Endothelial cell of umbilical vein (primary cell): ENCODE measurements around the gene MED27. TPM values are rescaled to one million over a fixed set of nuclear protein-coding genes. Genes with fewer than 3 reads are reported as not detected.

Experiments
- BruUV-seq: library from RNA; stranded (reverse); fragments of 400-500 nt; replicated peaks from 2 replicates; lab custom pipeline; 2021; lab: Mats Ljungman, UMichigan
- CTCF ChIA-PET: fragments of 300-600, 350-600 bp; sonication (Branson Sonifier 250); formaldehyde crosslinking; loops from one replicate; lab custom pipeline; 2021; ENCODE audit warnings: antibody characterized with exemption, inconsistent platforms; lab: Charles Lee
- POLR2A ChIA-PET: fragments of 300-600, 350-600 bp; sonication (Branson Sonifier 250); formaldehyde crosslinking; loops from one replicate; lab custom pipeline; 2021; ENCODE audit warnings: antibody characterized with exemption, inconsistent platforms; lab: Charles Lee
- DNase-seq: peaks from one replicate; pipeline ENCODE4 v3.0.0-alpha.2; 2011; ENCODE audit warnings: low read depth, low spot score
- FAIRE-seq: peaks from 2 replicates; lab custom pipeline; 2011; peaks lifted over from hg19 to GRCh38; lab: Jason Lieb, UNC
- H2AFZ ChIP-seq: 2 replicates; pipeline ENCODE4 v1.6.0; 2012; ENCODE audit warnings: low read depth, low read length, control low read depth, inconsistent platforms
- H3K27ac ChIP-seq: 2 replicates; pipeline ENCODE4 v1.5.1; 2011; ENCODE audit warnings: low read depth, mild to moderate bottlenecking, control low read depth, low read length, moderate library complexity; ENCODE audit not compliant: insufficient read depth
- H3K27me3 ChIP-seq, 2 experiments: 2 replicates each; pipeline versions ENCODE4 v1.6.0 to v1.6.1; 2011; ENCODE audit warnings: low read length in 2 of 2, mixed read lengths in 1 of 2; ENCODE audit not compliant: control insufficient read depth in 2 of 2, insufficient read depth in 2 of 2
- H3K36me3 ChIP-seq, 2 experiments: 2 replicates in 1 of 2; 3 replicates in 1 of 2; pipeline ENCODE4 v1.5.1; 2011; ENCODE audit warnings: low read length in 2 of 2, mild to moderate bottlenecking in 1 of 2, moderate library complexity in 1 of 2; ENCODE audit not compliant: control insufficient read depth in 2 of 2, insufficient read depth in 2 of 2; ENCODE audit errors: extremely low read depth in 1 of 2
- H3K4me1 ChIP-seq: 3 replicates; pipeline ENCODE4 v1.5.1; 2011; ENCODE audit warnings: mild to moderate bottlenecking, low read length; ENCODE audit not compliant: control insufficient read depth, insufficient read depth; ENCODE audit errors: extremely low read depth
- H3K4me2 ChIP-seq: 2 replicates; pipeline ENCODE4 v1.6.1; 2011; ENCODE audit warnings: low read length, control low read depth, mixed read lengths; ENCODE audit not compliant: insufficient read depth
- H3K4me3 ChIP-seq, 3 experiments: fragments of 200-600 bp in 1 of 3; sonication (generic), shearing (Covaris generic) in 1 of 3; replicated peaks in 1 of 3; 2 replicates each; pipeline ENCODE4 v1.5.1; 2011 to 2016; ENCODE audit warnings: control low read depth in 3 of 3, low read length in 3 of 3, mild to moderate bottlenecking in 2 of 3, inconsistent platforms in 1 of 3, low read depth in 1 of 3, moderate library complexity in 1 of 3; ENCODE audit not compliant: insufficient read depth in 1 of 3
- H3K79me2 ChIP-seq: 2 replicates; pipeline ENCODE4 v1.6.0; 2012; ENCODE audit warnings: low read length, inconsistent platforms; ENCODE audit not compliant: control insufficient read depth, insufficient read depth
- H3K9ac ChIP-seq: replicated peaks from 2 replicates; pipeline ENCODE3; 2011; ENCODE audit warnings: low read length, control low read depth; ENCODE audit not compliant: insufficient read depth; ENCODE audit errors: extremely low read depth
- H3K9me1 ChIP-seq: replicated peaks from 3 replicates; pipeline ENCODE4 v1.6.0; 2011; ENCODE audit warnings: mild to moderate bottlenecking, low read length; ENCODE audit not compliant: control insufficient read depth, insufficient read depth; ENCODE audit errors: extremely low read depth
- H3K9me3 ChIP-seq: replicated peaks from 2 replicates; pipeline ENCODE4 v1.5.1; 2012; ENCODE audit warnings: low read length, inconsistent platforms; ENCODE audit not compliant: control insufficient read depth, insufficient read depth
- H4K20me1 ChIP-seq: replicated peaks from 2 replicates; pipeline ENCODE3; 2011; ENCODE audit warnings: mild to moderate bottlenecking, low read length; ENCODE audit not compliant: control insufficient read depth, insufficient read depth; ENCODE audit errors: extremely low read depth
- EZH2 ChIP-seq: IDR thresholded peaks from 2 replicates; pipeline ENCODE4 v1.6.1; 2012; ENCODE audit warnings: borderline replicate concordance, low read depth, mild to moderate bottlenecking, moderate library complexity, low read length, inconsistent platforms; ENCODE audit not compliant: severe bottlenecking
- FOS ChIP-seq: IDR thresholded peaks from 2 replicates; pipeline ENCODE4 v1.6.1; 2011; ENCODE audit warnings: mild to moderate bottlenecking, low read length, moderate library complexity, borderline replicate concordance; ENCODE audit not compliant: insufficient read depth
- GATA2 ChIP-seq: IDR thresholded peaks from 2 replicates; pipeline ENCODE4 v1.7.0; 2011; ENCODE audit warnings: low read depth, mild to moderate bottlenecking, moderate library complexity, mixed read lengths, low read length; ENCODE audit not compliant: insufficient read length, insufficient read depth
- JUN ChIP-seq: IDR thresholded peaks from 2 replicates; pipeline ENCODE4 v1.6.1; 2011; ENCODE audit warnings: borderline replicate concordance, low read depth; ENCODE audit not compliant: insufficient read length, insufficient read depth
- MYC ChIP-seq: IDR thresholded peaks from one replicate; pipeline ENCODE4 v1.6.1; 2011; ENCODE audit warnings: mild to moderate bottlenecking, low read depth, low read length
- POLR2A ChIP-seq: IDR thresholded peaks from 2 replicates; pipeline ENCODE4 v1.6.1; 2012; ENCODE audit warnings: low read depth, mild to moderate bottlenecking, control low read depth, low read length
- POLR2AphosphoS5 ChIP-seq: IDR thresholded peaks from 2 replicates; pipeline ENCODE4 v1.6.1; 2012; ENCODE audit warnings: low read depth, mild to moderate bottlenecking, control low read depth, low read length, moderate library complexity; ENCODE audit not compliant: insufficient read depth
- dilution Hi-C: fragments of 300-500 bp; cut with MboI; formaldehyde crosslinking; loops from one replicate; pipeline ENCODE4 v1.15.0; 2019; ENCODE audit warnings: low sequenced_read_pairs; ENCODE audit not compliant: extremely low pct_ligation_motif_present
- intact Hi-C: fragments of 100-400 bp; cut with micrococcal nuclease; formaldehyde crosslinking; loops from one replicate; pipeline ENCODE4 v1.10.0; 2022
- polyA plus RNA-seq, 4 experiments: library from polyadenylated mRNA; depleted of rRNA in 3 of 4; stranded (reverse) in 3 of 4; unstranded in 1 of 4; fragments of >200 nt; gene quantifications; 2 replicates each; pipeline versions ENCODE4 v1.2.1 to v1.2.3, GENCODE V29; 2011 to 2012; ENCODE audit warnings: missing spikeins in 1 of 4
- total RNA-seq: library from RNA; stranded (reverse); gene quantifications from 2 replicates; pipeline ENCODE4 v1.2.3, GENCODE V29; 2021
- TF ChIP-seq, protein P1 (sequence below): IDR thresholded peaks from 2 replicates; pipeline ENCODE4 v1.6.1; 2011; ENCODE audit not compliant: insufficient read depth, insufficient read length
- TF ChIP-seq, protein P2 (sequence below), 2 donors: IDR thresholded peaks; 1 replicate in 1 of 2; 2 replicates in 1 of 2; pipeline ENCODE4 v1.5.1; 2011; ENCODE audit warnings: low read length in 2 of 2, mild to moderate bottlenecking in 2 of 2, moderate library complexity in 2 of 2, control low read depth in 1 of 2, inconsistent platforms in 1 of 2, low read depth in 1 of 2; ENCODE audit not compliant: insufficient read depth in 1 of 2; ENCODE audit errors: extremely low read depth in 1 of 2

MED27 gene
- total and polyA plus RNA-seq, 2 donors (not counting 3 experiments of a cell fraction or from before 2014, with no cell fraction given): 27.9 to 47.8 TPM

DNA sequence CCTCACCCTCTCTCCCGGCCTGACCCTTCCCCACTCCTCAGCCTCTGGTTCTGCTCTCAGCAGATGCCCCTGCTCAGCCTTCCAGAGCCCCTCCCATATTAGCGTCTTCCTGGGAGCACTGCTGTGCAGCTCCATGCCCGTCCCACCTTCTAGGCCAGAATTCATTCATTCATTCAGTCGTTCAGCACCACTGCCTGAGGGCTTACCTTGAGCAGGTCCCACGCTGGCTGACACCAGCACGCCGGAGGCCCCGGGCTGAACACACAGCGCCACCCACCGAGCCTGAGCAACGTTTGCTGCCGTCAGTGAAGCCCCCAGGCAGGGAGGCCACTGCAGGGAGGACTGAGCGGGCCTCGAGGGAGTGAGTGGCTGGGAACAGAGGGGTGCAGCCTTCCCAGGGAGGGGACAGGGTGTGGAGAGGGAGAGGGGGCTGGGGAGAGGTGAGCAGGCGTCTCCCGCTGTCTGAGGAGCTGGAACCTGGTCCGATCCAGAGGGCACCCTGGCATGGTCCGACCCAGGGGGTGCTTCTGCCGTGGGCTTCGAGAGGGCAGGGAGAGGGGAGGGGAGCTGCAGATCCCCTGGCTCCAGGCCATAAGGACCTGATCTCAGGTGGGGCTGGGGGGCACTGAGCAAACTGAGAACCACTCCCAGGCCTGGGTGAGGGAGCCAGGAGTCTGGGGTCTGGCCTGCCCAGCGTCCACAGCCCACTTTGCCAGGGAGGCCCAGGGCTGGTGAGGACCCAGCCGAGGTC, 241.0 kb downstream of the MED27 start:
- no peak overlapping the region for H3K4me2 ChIP-seq
- TF ChIP-seq GATA2 (no peak), POLR2A (no peak), JUN (no peak), MYC (no peak), EZH2 (no peak), POLR2AphosphoS5 (no peak), FOS (no peak)
- TF ChIP-seq, protein P1, sequence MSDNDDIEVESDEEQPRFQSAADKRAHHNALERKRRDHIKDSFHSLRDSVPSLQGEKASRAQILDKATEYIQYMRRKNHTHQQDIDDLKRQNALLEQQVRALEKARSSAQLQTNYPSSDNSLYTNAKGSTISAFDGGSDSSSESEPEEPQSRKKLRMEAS: no peak
- TF ChIP-seq, protein P2, sequence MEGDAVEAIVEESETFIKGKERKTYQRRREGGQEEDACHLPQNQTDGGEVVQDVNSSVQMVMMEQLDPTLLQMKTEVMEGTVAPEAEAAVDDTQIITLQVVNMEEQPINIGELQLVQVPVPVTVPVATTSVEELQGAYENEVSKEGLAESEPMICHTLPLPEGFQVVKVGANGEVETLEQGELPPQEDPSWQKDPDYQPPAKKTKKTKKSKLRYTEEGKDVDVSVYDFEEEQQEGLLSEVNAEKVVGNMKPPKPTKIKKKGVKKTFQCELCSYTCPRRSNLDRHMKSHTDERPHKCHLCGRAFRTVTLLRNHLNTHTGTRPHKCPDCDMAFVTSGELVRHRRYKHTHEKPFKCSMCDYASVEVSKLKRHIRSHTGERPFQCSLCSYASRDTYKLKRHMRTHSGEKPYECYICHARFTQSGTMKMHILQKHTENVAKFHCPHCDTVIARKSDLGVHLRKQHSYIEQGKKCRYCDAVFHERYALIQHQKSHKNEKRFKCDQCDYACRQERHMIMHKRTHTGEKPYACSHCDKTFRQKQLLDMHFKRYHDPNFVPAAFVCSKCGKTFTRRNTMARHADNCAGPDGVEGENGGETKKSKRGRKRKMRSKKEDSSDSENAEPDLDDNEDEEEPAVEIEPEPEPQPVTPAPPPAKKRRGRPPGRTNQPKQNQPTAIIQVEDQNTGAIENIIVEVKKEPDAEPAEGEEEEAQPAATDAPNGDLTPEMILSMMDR (IDR thresholded peaks at IDR 0.05; ENCODE audit: extremely low read depth in 1 of 2, insufficient read depth in 1 of 2, low read depth in 1 of 2, low read length in 2 of 2): no peak
- H3K79me2 ChIP-seq: no peaks in the 10 kb centered on the region
- POLR2A ChIA-PET: no interaction called here
- no peak for DNase-seq
- H3K36me3 ChIP-seq: no peaks in the 10 kb centered on the region
- H2AFZ ChIP-seq: no peak overlapping the region
- CTCF ChIA-PET: interaction anchor here (1.5 to 1.9 kb wide), 2 partner anchors 331 to 398 kb away, joined by 5 to 7 read pairs; no protein-coding TSS in a partner anchor
- H3K9ac ChIP-seq: no peak overlapping the region
- no peaks in the 10 kb centered on the region for H4K20me1 ChIP-seq
- H3K27me3 ChIP-seq: peaks cover 0 to 2% of the 10 kb centered on the region in 2 experiments
- no peak overlapping the region for H3K4me3 ChIP-seq
- H3K4me1 ChIP-seq: no peaks in the 10 kb centered on the region
- no peak for FAIRE-seq
- dilution Hi-C loops: no loop called here
- H3K9me3 ChIP-seq: peaks cover 3% of the 10 kb centered on the region
- BruUV-seq: no TSS peak
- intact Hi-C loops: no loop called here
- H3K9me1 ChIP-seq: no peaks in the 10 kb centered on the region
- no peak overlapping the region for H3K27ac ChIP-seq
